Measurements from ENCODE around the gene IL23R.

Gene IL23R

DNA sequence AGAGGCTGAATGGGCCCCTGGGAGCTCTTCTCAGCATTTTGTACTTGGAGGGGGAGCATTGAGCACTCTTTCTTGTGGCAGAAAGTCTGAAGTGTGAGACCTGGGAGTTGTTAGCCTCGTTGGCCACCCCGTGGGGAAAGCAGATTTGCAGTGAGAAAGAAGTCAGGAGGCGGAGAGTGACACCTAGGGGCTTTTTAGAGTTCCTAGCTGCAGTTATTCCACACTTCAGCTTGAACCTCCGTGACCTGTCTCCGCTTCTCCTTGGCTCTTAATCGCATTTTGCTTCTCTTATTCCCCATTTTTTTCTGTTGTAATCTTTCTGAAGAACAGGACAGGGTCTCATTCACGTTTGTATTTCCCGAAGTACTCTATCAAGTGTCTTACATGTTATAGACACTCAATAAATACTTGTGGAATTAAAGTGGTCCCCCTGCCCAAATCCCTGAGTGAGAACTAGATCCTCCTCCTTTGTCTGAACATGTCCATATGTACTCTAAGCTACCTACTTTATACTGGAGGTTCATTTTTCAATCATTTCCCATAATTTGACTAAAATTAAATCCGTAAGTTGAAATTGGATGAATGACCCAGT is 17.0 kb upstream of the IL23R start:
- DNase-seq, result no peak

DNA sequence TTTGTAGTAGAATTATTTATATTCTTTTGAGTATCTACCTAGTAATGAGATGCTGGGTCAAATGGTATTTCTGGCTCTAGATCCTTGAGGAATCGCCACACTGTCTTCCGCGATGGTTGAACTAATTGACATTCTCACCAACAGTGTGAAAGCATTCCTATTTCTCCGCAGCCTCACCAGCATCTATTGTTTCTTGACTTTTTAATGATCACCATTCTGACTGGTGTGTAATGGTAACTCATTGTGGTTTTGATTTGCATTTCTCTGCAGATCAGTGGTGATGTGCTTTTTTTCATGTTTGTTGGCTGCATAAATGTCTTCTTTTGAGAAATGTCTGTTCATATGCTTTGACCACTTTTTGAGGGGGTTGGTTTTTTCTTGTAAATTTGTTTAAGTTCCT is 15.3 kb upstream of the IL23R start:
- no peak for DNase-seq

DNA sequence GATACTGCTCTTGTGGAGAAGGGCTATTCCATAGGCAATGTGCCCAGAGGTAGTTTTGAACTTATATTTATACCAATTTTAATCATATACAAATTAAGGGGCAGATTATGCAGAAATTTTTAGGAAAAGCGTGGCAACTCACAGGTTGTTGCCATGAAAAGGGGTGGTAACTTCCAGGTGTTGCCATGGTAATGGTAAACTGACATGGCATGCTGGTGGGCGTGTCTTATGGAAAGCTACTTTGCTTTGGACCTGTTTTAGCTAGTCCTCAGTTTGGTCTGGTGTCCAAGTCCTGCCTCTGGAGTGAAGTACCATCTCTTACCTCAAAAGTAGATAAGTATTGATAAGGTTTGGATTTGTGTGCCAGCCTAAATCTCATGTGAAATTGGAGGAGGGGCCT is 7.9 kb upstream of the IL23R start:
- DNase-seq, result no peak

DNA sequence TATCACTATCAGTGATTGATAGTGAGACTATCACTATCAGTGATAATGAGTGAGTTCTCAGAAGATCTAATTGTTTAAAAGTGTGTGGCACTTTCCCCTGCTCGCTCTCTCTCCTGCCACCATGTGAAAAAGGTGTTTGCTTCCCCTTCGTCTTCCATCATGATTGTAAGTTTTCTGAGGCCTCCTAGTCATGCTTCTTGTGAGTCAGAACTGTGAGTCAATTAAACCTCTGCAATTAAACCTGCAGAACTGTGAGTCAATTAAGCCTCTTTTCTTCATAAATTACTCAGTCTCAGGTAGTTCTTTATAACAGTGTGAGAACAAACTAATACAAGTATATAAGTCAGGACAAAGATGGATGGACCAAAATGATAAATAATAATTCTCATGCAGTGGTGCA is 7.0 kb upstream of the IL23R start:
- DNase-seq, result no peak

DNA sequence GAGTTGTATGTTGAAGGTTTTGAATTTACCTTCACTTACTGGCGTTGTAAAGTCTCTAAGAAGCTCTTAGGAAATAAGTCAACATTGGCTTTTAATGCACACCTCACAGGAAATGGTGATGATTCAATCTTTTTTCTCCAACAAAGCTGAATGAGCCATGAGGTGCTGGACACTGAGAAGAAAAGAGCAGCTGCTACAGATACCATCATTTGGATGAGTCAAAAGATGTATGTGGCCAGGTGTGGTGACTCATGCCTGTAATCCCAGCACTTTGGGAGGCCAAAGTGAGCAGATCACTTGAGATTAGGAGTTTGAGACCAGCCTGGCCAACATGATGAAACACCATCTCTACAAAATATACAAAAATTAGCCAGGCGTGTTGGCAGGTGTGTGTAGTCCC is 3.3 kb upstream of the IL23R start:
- no peak for DNase-seq

DNA sequence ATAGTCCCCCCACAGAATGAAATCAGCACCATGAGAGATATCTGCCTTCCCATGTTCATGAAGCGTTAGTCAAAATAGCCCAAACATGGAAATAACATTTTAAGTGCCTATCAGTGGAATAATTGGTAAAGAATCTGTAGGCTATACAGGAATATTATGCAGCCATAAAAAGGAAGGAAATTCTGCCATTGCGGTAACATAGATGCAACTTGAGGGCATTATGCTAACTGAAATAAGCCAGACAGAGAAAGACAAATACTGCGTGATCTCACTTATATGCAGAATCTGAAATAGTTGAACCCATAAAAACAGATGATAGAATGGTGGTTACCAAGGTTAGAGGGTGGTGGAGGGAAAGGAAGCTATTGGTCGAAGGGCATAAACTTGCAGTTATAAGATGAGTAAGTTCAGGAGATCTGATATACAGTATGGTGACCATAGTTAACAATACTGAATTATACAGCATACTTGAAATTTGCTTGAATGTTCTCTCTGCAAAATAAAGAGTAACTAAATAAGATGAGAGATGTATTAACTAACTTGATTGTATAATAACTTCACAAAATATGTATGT is 699 bp upstream of the IL23R start:
- DNase-seq, result no peak

DNA sequence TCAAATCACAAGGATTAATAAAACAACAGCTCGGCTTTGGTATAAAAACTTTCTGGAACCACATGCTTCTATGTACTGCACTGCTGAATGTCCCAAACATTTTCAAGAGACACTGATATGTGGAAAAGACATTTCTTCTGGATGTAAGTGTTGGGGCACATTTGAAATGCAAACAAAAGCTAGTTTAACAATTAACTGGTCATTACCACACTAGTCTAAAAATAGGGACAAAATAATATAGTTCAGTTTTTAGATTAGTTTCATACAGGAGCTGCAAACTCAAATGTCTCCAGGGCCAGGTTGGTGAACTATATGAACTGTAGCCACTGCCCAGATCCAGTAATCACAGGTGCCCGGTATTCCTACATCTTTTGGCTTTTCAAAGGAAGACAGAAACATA is 3.2 kb downstream of the IL23R start:
- DNase-seq, result no peak

DNA sequence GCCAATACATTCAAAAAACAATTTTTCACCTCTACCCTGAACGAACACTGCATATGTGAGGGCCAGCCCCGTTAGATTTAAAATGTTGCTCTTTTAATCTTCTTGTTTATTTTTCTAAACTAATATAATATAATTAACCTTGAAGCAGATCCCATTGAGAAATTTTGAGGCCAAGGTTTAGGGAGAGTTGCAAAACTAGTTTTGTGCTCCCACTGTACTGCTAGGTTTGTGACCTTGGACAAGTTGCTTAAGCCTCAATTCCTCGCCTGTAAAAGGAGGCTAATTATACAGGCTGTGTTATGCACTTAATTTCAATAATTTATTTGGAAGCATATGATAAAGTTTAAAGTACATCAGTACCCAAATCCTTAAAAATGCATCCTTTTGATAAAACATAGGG is 3.7 kb downstream of the IL23R start:
- DNase-seq, result no peak

DNA sequence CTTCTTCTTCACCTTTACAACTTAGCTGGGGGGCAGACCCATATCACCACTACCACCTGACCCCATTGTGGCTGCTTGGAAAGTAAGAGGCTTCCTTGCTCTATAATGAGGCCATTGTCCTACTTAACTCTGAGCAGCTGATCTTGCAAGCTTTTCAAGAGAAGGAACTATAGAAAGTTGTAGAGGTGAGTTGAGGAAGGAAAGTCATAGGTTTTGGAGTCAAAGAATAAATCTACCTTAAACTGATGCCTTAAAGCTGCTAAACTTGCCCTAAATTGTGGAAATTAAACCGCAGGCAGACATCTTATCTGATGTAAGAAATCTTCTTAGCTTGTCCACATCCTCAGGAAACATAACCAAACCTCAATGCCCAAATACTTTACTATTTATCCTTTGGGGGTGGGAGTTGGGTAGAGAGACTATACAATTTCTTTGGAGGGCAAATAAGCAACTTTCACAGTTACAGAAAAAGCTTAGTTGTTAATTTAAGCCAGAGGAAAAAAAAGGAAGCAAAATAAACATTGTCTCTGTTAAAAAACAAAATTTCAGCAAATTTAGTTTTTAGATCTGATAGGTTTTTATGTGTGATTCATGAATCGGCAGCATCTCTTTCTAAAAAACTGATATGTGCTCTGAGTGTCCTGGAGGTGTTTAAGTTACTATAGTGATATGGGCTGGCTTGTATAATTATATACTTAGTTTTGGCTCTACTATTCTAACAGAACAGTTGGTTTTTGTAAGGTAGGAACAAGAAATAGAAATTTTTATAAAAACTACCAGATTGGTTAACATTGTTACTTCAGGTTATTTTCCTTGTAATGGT is 4.7 kb downstream of the IL23R start:
- no peak for DNase-seq

DNA sequence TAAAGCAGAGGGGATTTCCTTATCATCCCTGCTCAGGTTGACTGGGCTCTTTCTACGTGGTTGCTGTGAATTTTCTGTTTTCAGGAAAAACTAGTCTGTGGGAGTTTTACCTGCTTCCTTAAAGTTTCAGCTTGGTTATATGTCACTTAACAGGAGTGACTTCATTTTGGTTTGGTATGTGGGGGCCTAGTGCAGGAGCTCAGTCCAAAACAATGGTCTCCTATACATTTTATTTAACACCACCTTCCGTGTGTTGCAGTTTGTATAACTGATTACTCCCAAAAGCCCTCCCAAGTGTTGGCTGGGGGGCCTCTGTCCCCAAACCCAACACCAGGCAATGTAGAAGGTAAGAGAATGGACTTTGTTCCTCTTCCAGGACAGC is 5.3 kb downstream of the IL23R start:
- DNase-seq, result no peak

DNA sequence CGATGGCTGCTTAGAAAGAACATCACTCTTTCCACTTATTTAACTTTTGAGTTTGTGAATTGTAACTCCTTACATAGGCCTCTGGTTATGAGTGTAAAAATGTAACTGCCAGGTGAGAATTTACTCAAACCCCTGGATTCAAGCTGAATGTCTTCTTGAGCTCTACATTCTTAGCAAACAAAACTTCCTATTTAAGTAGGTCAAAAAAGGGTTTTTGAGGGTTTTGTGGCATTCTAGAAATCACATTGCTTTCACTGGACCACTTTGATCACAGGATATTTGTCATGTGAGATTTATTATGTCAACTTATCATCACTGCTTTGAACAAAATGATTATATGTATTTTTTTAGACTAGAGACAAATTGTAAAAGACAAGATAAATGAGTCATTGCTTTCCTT is 5.7 kb downstream of the IL23R start:
- DNase-seq, result no peak

DNA sequence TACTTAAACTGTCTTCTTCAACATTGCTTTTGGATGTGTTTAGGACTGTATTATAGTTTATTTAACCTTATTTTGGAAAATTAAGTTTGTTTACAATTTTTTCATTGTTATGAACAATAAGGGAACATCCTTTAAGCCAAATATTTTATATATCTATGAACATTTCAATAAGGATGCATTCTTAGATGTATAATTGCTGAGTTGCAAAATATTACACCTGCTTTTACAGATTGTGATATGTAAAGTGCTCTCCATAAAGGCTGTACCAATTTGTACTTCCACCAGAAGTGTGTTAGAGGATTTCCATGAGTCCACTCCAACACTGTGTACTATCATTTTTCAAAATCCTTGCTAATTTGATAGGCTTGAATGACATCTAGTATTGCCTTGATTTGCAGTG is 7.7 kb downstream of the IL23R start:
- no peak for DNase-seq

DNA sequence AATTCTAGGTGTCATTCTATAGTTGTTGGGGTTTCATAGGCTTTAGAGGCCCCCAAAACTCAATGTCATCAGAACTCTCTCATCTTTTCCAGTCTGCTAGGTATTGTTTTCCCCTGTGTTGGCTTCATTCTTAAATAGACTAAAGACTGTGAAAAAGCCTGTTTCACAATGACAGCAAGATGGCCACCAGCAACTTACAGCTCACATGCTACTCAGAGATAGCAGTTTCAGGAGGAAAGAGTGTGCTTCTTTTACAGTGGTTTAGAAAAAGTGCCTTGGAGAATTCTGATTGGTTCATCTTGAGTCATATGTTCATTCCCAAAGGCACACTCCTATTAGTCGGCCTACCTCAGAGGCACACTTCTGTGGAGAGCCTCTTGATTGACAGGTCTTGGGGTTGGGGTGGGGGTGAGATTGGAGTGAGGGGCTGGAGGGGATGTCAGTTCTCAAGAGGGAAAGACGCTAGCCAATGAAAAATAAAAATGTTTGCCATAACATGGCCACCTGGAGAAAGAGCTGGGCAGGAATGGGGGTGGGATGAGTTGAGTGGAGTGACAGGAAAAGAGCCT is 8.5 kb downstream of the IL23R start:
- no peak for DNase-seq

DNA sequence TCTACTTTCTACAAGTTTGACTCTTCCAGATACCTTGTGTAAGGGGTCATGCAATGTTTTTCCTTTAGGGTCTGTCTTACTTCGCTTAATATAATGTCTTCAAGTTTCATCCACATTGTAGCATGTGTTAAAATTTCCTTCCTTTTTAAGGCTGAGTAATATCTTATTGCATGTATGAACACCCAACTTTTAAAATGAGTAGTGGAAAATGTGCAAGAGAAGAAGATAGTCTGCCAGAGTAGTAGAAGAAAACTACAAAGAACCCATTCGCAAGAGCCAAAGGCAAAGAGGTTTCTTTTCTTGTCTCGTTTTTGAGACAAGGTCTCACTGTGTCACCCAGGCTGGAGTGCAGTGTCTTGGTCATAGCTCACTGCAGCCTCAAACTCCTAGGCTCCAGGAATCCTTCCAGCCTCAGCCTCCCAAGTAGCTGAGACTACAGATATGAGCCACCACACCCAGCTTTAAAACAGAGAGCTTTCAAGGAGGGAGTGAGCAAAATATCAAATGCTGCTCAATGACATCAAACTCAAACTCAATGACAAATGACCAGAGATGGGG is 9.4 kb downstream of the IL23R start:
- DNase-seq, result no peak

DNA sequence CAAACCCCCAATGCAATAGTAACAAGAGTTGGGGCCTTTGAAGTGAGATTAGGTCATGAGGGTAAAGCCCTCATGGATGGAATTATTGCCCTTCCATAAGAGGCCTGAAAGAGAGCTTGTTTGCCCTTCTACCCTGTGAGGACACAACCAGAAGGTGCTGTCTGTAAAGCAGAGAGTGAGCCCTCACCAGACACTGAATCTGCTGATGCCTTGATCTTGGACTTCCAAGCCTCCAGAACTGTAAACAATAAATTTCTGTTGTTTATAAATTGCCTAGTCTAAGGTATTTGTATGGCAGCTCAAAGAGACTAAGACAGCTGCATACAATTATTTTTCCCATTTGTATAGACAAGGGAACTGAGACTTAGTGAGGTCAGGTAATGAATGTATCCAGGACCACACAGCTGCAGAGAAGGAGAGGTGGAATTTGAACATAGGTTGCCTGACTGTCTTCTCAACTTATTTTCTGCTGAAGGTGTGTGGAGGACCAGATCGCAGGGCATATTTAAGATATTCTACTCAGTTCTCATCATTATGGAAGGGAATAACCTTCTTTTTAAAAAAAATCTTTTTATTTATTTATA is 18.7 kb downstream of the IL23R start:
- DNase-seq, result no peak

DNA sequence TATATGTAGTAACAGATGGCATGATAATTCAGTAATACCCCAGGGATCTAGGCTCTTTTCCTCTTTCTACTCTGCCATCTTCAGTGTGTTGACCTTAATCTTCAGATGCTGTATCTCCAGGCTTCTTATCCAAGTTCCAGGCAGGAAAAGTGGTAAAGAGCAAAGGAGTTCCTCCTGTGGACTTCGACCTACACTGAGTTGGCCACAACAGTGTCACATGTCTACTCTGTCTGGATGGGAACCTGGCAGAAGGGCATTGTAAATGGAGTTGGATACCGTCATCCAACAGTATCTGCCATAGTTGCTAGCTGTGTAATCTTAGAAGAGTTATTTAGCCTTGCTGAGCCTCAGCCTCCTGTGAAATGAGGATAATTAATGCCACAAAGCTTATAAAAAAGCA is 21.9 kb downstream of the IL23R start:
- DNase-seq, result no peak

DNA sequence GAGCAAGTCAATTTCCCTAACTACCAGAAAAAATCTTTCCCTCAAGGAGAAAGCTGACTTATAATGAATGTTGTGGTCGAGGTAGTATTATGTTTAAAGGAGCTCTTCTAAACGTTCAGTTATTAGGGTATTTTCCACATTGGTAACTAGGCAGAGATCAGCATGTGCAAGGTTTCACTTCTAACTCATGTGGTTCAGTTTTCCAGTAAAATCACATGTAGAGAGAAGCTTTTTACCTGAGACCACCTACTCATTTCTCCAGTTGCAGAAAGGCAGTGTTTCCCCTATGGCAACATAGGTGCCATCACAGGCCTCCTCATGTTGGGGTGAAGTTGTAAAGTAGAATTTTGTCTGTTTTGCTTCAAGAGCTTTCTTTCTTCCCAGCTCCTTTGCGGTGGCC is 23.7 kb downstream of the IL23R start:
- no peak for DNase-seq

DNA sequence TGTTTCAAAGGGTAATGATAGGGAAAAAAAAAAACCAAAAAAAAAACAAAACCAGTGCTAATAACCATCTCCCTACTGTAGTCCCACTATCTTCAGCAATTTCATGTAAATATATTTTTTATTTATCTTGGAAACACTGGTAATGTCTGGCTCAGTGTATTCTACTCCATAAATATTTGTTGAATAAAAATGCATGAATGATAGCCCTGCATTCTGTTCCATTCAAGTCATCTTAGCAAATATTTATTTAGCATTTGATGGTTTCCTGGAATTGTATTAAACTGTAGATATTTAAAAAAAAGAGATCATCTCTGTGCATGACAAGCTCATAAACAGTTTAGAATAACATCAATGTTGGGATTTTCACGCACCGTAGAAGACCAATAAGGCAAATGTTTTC is 24.2 kb downstream of the IL23R start:
- DNase-seq, result no peak

DNA sequence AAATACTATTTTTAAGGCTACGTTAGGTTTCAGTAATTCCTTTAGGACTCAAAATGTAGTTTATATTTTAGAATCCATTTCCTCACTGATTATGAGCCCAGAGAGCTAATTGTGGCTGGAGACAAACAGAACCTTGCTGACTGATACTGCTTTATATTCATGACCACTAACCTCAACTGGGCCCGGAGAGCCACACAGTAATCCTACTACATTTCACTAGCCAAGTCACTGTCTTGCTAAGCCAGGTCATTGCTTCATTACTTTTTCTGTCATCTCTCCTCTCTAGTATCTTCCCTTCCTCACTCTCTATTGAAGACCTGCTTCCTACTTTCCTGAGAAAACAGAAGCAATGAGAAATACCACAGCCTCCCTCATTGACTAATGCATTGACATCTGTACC is 24.7 kb downstream of the IL23R start:
- no peak for DNase-seq

DNA sequence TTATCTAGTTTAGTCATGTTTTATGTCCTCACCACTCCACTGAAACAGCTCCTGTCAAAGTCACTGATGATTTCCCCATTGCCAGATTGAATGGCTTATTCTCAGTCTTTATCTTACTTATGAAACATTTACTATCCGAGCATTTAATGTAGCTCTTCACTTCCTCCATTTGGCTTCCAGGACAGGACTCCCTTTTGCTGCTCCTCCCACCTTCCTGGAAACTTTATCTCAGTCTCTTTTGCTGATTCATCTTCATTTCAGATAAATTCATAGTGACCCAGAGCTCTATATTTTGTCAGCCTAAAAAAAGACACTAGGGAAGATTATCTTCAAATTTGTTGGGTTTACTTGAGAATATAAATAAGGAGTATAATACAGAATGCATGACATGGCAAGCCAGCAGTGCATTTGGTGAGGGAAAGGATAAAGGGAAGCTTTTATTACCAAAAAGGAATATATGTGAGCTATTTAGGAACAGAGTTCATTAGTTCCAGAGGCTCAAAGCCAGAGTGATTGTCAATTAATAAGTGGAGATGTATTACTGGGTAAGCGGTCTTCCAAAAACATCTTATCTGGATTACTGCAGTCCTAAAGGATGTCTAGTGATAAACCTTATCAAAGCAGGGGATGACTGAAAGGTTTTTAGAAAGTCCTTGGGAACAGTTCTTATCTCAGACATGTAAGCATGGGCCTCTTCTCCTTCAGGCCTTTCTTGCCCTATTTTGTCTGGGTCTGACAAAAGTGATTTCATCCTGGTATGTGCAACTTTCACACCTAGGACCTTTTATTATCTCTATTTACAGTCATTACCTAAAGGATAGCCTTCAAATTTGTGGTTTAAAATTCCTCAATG is 25.6 kb downstream of the IL23R start:
- DNase-seq, result no peak

DNA sequence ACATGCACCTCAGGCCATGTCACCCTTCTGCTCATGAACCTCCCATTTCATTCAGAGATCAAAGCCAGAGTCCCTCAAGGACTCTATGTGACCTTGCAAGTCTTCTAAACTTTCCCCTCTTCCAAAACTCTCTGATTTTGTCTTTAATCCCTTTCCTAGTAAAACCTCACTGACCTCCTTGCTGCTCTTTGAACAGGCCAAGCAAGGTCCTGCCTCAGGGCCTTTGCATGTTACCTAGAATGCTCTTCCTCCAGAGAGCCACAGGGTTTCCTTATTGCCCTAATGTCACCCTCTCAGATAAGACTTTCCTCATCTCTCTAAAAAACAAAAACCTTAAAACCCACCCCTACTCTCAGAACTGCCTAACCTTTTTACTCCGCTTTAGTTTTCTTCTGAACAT is 26.6 kb downstream of the IL23R start:
- DNase-seq, result no peak

DNA sequence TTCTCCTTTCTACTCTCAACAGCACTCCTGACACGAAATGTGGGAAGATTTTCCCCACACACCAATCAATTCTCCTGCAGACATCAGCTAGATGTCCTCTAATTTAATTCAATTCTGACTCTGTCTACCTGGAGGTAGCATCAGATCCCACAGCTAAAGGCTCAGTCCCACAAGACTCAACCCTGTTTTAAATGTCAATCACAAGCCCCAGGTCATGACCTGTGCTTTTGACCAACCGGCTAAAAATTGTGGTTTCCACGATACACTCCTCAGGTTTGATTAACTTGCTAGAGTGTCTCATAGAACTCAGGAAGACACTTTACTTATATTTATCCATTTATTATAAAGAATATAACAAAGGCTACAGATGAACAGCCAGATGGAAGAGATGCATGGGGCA is 27.4 kb downstream of the IL23R start:
- DNase-seq, result no peak

Measured in activated CD4-positive, CD25-positive, alpha-beta regulatory T cell treated with anti-CD3 and anti-CD28 coated beads, Interleukin-2, amount 50 U/mL, for 72 hours (primary cell).